ENCODE results near the gene OR10H1.
"Not testable (repeated sequence)": the region's sequence is repeated elsewhere in the genome, so short reads cannot be mapped to it uniquely, and the experiment has no call there.

The OR10H1 gene

DNA sequence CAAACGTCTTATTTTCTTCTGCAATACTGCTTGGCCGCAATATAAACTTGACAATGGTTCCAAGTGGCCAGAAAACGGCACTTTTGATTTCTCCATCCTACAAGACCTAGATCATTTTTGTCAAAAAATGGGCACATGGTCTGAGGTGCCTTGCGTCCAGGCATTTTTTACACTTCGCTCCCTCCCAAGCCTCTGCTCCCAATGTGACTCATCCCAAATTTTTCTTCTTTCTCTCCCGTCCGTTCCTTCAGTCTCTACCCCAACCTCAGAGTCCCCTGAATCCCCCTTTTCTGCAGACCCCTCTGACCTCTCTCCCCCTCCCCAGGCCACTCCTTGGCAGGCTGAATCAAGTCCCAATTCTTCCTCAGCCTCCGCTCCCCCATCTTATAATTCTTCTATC lies 14.3 kb upstream of the OR10H1 start:
- H3K4me3 ChIP-seq (ENCODE audit: low read depth in 1 of 5, low read length in 5 of 5): no peak overlapping the region
- H3K9ac ChIP-seq (ENCODE audit: low read length in 5 of 5): no peak overlapping the region
- H3K27ac ChIP-seq (ENCODE audit: low read depth, low read length): no peak overlapping the region
- H3K9me3 ChIP-seq (ENCODE audit: control insufficient read depth in 5 of 5, low read length in 5 of 5): no peaks in the 10 kb centered on the region
- peaks cover 0 to 14% (median 9%) of the 10 kb centered on the region in 5 donors for H3K27me3 ChIP-seq (ENCODE audit: control insufficient read depth in 5 of 5, insufficient read depth in 4 of 5, low read length in 5 of 5)
- H3K36me3 ChIP-seq (ENCODE audit: control insufficient read depth in 5 of 5, insufficient read depth in 5 of 5, low read length in 5 of 5): no peaks in the 10 kb centered on the region
- H3K4me1 ChIP-seq (ENCODE audit: control insufficient read depth in 5 of 5, insufficient read depth in 5 of 5, low read length in 5 of 5): no peaks in the 10 kb centered on the region

GRCh38 chr19:15829306-15829698 lies 13.8 kb upstream of the OR10H1 start:
- Histone ChIP-seq H3K9me3 (ENCODE audit: control insufficient read depth in 5 of 5, low read length in 5 of 5) (no peaks in the 10 kb centered on the region), H3K36me3 (ENCODE audit: control insufficient read depth in 5 of 5, insufficient read depth in 5 of 5, low read length in 5 of 5) (no peaks in the 10 kb centered on the region), H3K9ac (ENCODE audit: low read length in 5 of 5) (no peak overlapping the region), H3K27ac (ENCODE audit: low read depth, low read length) (no peak overlapping the region), H3K4me1 (ENCODE audit: control insufficient read depth in 5 of 5, insufficient read depth in 5 of 5, low read length in 5 of 5) (no peaks in the 10 kb centered on the region), H3K4me3 (ENCODE audit: low read depth in 1 of 5, low read length in 5 of 5) (no peak overlapping the region), H3K27me3 (ENCODE audit: control insufficient read depth in 5 of 5, insufficient read depth in 4 of 5, low read length in 5 of 5) (peaks cover 0 to 14% (median 9%) of the 10 kb centered on the region in 5 donors)

GRCh38 chr19:15828611-15829305 lies 13.3 kb upstream of the OR10H1 start:
- H3K27me3 ChIP-seq (ENCODE audit: control insufficient read depth in 5 of 5, insufficient read depth in 4 of 5, low read length in 5 of 5): peaks cover 0 to 14% (median 9%) of the 10 kb centered on the region in 5 donors
- H3K36me3 ChIP-seq (ENCODE audit: control insufficient read depth in 5 of 5, insufficient read depth in 5 of 5, low read length in 5 of 5); H3K4me3 ChIP-seq (ENCODE audit: low read depth in 1 of 5, low read length in 5 of 5); H3K9me3 ChIP-seq (ENCODE audit: control insufficient read depth in 5 of 5, low read length in 5 of 5); H3K9ac ChIP-seq (ENCODE audit: low read length in 5 of 5); H3K27ac ChIP-seq (ENCODE audit: low read depth, low read length); H3K4me1 ChIP-seq (ENCODE audit: control insufficient read depth in 5 of 5, insufficient read depth in 5 of 5, low read length in 5 of 5): not testable (repeated sequence)

DNA sequence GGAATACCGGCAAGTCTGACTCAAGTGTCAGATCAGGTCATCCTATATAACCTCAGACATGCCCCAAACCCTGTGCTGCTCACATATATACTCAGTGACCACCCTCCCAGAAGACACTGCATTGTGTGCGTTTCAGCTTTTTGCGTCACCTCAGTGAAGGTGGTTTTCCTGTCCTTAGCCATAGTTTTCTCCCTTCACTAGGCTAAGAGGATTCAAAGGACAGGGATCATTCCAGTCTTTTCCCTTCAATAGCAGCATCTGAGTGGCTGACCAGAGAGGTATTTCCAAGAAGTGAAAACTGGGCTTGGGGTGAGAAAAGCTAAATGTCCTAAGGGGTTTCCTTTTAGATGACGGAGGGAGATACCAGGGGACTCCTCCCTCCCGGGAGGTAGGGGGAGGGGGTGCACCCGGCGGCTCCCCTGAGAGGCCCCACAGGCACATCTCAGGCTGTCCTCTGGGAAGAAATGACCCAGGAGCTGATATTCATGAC lies 12.7 kb upstream of the OR10H1 start:
- H3K9me3 ChIP-seq (ENCODE audit: control insufficient read depth in 5 of 5, low read length in 5 of 5): no peaks in the 10 kb centered on the region
- H3K36me3 ChIP-seq (ENCODE audit: control insufficient read depth in 5 of 5, insufficient read depth in 5 of 5, low read length in 5 of 5): no peaks in the 10 kb centered on the region
- H3K27me3 ChIP-seq (ENCODE audit: control insufficient read depth in 5 of 5, insufficient read depth in 4 of 5, low read length in 5 of 5): peaks cover 0 to 14% (median 9%) of the 10 kb centered on the region in 5 donors
- no peaks in the 10 kb centered on the region for H3K4me1 ChIP-seq (ENCODE audit: control insufficient read depth in 5 of 5, insufficient read depth in 5 of 5, low read length in 5 of 5)
- no peak overlapping the region for H3K9ac ChIP-seq (ENCODE audit: low read length in 5 of 5)
- no peak overlapping the region for H3K27ac ChIP-seq (ENCODE audit: low read depth, low read length)
- no peak overlapping the region for H3K4me3 ChIP-seq (ENCODE audit: low read depth in 1 of 5, low read length in 5 of 5)

- no peaks in the 10 kb centered on the region for H3K9me3 ChIP-seq (ENCODE audit: control insufficient read depth in 5 of 5, low read length in 5 of 5)
- no peak overlapping the region for H3K4me3 ChIP-seq (ENCODE audit: low read depth in 1 of 5, low read length in 5 of 5)
- no peaks in the 10 kb centered on the region for H3K36me3 ChIP-seq (ENCODE audit: control insufficient read depth in 5 of 5, insufficient read depth in 5 of 5, low read length in 5 of 5)
- H3K9ac ChIP-seq (ENCODE audit: low read length in 5 of 5): no peak overlapping the region
- no peaks in the 10 kb centered on the region for H3K4me1 ChIP-seq (ENCODE audit: control insufficient read depth in 5 of 5, insufficient read depth in 5 of 5, low read length in 5 of 5)
- peaks cover 0 to 12% (median 9%) of the 10 kb centered on the region in 5 donors for H3K27me3 ChIP-seq (ENCODE audit: control insufficient read depth in 5 of 5, insufficient read depth in 4 of 5, low read length in 5 of 5)
- no peak overlapping the region for H3K27ac ChIP-seq (ENCODE audit: low read depth, low read length)
These were observed 10.3 kb upstream of the OR10H1 start for GRCh38 chr19:15825753-15826152.

- Histone ChIP-seq H3K27ac (ENCODE audit: low read depth, low read length) (no peak overlapping the region), H3K36me3 (ENCODE audit: control insufficient read depth in 5 of 5, insufficient read depth in 5 of 5, low read length in 5 of 5) (no peaks in the 10 kb centered on the region), H3K4me1 (ENCODE audit: control insufficient read depth in 5 of 5, insufficient read depth in 5 of 5, low read length in 5 of 5) (no peaks in the 10 kb centered on the region), H3K27me3 (ENCODE audit: control insufficient read depth in 5 of 5, insufficient read depth in 4 of 5, low read length in 5 of 5) (peaks cover under 1 to 3% (median 2%) of the 10 kb centered on the region in 5 donors), H3K9ac (ENCODE audit: low read length in 5 of 5) (no peak overlapping the region), H3K9me3 (ENCODE audit: control insufficient read depth in 5 of 5, low read length in 5 of 5) (no peaks in the 10 kb centered on the region), H3K4me3 (ENCODE audit: low read depth in 1 of 5, low read length in 5 of 5) (no peak overlapping the region)
These were observed 5.2 kb upstream of the OR10H1 start for GRCh38 chr19:15820646-15821045.

DNA sequence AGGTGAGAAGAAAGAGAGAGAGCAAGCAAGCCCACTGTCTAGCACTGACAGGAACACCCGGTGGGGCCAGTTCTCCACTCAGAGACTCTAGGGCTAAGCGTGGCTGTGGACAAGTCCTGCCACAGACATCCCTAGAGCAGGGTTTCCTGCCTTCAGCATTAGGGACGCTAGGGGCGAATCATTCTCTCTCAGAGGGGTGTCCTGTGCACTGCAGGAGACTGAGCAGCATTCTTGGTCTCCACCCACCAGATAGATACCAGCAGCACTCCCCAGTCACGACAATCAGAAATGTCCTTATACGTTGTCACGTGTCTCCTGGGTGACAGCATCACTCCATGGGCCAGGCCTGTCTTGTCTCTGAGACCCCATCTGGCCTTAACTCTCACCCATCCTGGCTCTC lies 1.5 kb downstream of the OR10H1 start:
- Histone ChIP-seq H3K27ac (ENCODE audit: low read depth, low read length) (no peak overlapping the region), H3K36me3 (ENCODE audit: control insufficient read depth in 5 of 5, insufficient read depth in 5 of 5, low read length in 5 of 5) (no peaks in the 10 kb centered on the region), H3K4me3 (ENCODE audit: low read depth in 1 of 5, low read length in 5 of 5) (no peak overlapping the region), H3K9me3 (ENCODE audit: control insufficient read depth in 5 of 5, low read length in 5 of 5) (no peaks in the 10 kb centered on the region), H3K27me3 (ENCODE audit: control insufficient read depth in 5 of 5, insufficient read depth in 4 of 5, low read length in 5 of 5) (peaks cover 12 to 31% (median 14%) of the 10 kb centered on the region in 5 donors), H3K4me1 (ENCODE audit: control insufficient read depth in 5 of 5, insufficient read depth in 5 of 5, low read length in 5 of 5) (no peaks in the 10 kb centered on the region), H3K9ac (ENCODE audit: low read length in 5 of 5) (no peak overlapping the region)

DNA sequence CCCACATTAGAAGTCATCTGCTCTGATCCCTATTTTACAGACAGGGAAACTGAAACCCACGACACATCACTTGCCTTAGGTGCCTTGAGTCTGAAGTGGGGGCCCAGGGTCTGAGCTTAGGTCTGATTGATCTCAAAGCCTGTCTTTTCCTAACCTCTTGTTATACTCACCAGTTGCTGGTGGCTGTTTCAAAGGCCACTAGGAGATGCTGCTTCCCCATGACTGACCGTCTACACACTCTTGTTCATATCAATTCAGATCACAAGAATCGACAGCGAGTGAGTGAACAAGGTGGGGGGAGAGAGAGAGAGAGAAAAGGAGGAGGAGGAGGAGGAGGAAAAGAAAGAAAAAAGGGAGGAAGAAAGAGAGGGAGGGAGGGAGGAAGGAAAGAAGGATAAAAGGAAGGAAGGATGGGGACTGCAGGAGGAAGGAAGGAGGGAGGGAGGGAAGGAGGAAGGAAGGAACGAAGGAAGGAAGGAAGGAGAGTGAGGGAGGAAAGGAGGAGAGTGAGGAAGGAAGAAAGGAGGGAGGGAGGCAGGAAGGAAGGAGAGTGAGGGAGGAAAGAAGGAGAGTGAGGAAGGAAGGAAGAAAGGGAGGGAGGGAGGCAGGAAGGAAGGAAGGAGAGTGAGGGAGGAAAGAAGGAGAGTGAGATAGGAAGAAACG lies 3.3 kb downstream of the OR10H1 start:
- Histone ChIP-seq H3K27ac (ENCODE audit: low read depth, low read length) (no peak overlapping the region), H3K4me1 (ENCODE audit: control insufficient read depth in 5 of 5, insufficient read depth in 5 of 5, low read length in 5 of 5) (no peaks in the 10 kb centered on the region), H3K36me3 (ENCODE audit: control insufficient read depth in 5 of 5, insufficient read depth in 5 of 5, low read length in 5 of 5) (no peaks in the 10 kb centered on the region), H3K9ac (ENCODE audit: low read length in 5 of 5) (no peak overlapping the region), H3K9me3 (ENCODE audit: control insufficient read depth in 5 of 5, low read length in 5 of 5) (no peaks in the 10 kb centered on the region), H3K4me3 (ENCODE audit: low read depth in 1 of 5, low read length in 5 of 5) (no peak overlapping the region), H3K27me3 (ENCODE audit: control insufficient read depth in 5 of 5, insufficient read depth in 4 of 5, low read length in 5 of 5) (peaks cover 12 to 31% (median 14%) of the 10 kb centered on the region in 5 donors)

DNA sequence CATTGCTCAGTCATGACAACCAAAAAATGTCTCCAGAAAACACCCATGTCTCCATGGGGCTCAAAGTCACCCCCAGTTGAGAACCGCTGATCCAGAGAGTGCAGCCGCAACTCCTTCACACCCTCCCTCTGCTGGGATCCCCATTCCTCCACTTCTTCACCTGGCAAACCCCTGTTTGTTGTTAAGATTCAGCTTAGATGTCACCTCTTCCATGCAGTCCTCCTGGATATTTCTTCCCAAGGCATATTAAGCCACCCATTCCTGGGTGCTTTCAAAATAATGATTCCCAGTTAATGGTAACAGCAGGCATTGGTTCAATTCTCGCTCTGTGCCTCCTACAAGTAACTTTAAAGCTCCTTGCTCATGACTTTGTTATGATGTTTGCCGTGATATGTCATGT lies 4.0 kb downstream of the OR10H1 start:
- H3K36me3 ChIP-seq (ENCODE audit: control insufficient read depth in 5 of 5, insufficient read depth in 5 of 5, low read length in 5 of 5): no peaks in the 10 kb centered on the region
- peaks cover 12 to 32% (median 14%) of the 10 kb centered on the region in 5 donors for H3K27me3 ChIP-seq (ENCODE audit: control insufficient read depth in 5 of 5, insufficient read depth in 4 of 5, low read length in 5 of 5)
- no peak overlapping the region for H3K4me3 ChIP-seq (ENCODE audit: low read depth in 1 of 5, low read length in 5 of 5)
- peaks cover 0 to under 1% (median 0%) of the 10 kb centered on the region in 5 donors for H3K9me3 ChIP-seq (ENCODE audit: control insufficient read depth in 5 of 5, low read length in 5 of 5)
- H3K4me1 ChIP-seq (ENCODE audit: control insufficient read depth in 5 of 5, insufficient read depth in 5 of 5, low read length in 5 of 5): no peaks in the 10 kb centered on the region
- H3K9ac ChIP-seq (ENCODE audit: low read length in 5 of 5): no peak overlapping the region
- no peak overlapping the region for H3K27ac ChIP-seq (ENCODE audit: low read depth, low read length)

DNA sequence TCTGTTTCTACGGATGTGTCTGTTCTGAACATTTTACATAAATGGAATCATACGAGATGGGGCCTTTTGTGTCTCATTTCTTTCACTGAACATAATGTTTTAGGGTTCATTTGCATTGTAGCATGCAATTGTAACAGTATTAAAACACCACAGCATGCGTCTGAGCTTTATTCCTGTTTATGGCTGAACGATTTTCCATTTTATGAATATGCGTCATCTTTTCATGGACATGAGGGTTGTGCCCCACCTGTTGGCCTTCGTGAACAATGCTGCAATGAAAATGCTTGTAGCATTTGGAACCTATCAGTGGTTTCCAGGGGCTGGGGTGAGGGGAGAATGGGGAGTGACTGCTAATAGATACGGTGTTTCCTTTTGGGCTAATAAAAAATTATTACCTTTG lies 5.1 kb downstream of the OR10H1 start:
- H3K4me3 ChIP-seq (ENCODE audit: low read depth in 1 of 5, low read length in 5 of 5): no peak overlapping the region
- H3K27ac ChIP-seq (ENCODE audit: low read depth, low read length): no peak overlapping the region
- no peaks in the 10 kb centered on the region for H3K4me1 ChIP-seq (ENCODE audit: control insufficient read depth in 5 of 5, insufficient read depth in 5 of 5, low read length in 5 of 5)
- H3K27me3 ChIP-seq (ENCODE audit: control insufficient read depth in 5 of 5, insufficient read depth in 4 of 5, low read length in 5 of 5): peaks cover 9 to 34% (median 10%) of the 10 kb centered on the region in 5 donors
- H3K9me3 ChIP-seq (ENCODE audit: control insufficient read depth in 5 of 5, low read length in 5 of 5): peaks cover 0 to 3% (median 0%) of the 10 kb centered on the region in 5 donors
- no peaks in the 10 kb centered on the region for H3K36me3 ChIP-seq (ENCODE audit: control insufficient read depth in 5 of 5, insufficient read depth in 5 of 5, low read length in 5 of 5)
- no peak overlapping the region for H3K9ac ChIP-seq (ENCODE audit: low read length in 5 of 5)

Data from subcutaneous abdominal adipose tissue (tissue), 5 donors.